Heart left ventricle (tissue), 16 donors: ENCODE measurements around the gene CBFA2T3. TPM values are rescaled to one million over a fixed set of nuclear protein-coding genes. Genes with fewer than 3 reads are reported as not detected.

Source experiments
- ATAC-seq, 4 donors: fragments of 200-7000 bp; cut with Tn5 transposase; one replicate each; pipeline ENCODE4 v1.9.1; 2020 to 2022; ENCODE audit warnings: moderate library complexity in 4 of 4, mild to moderate bottlenecking in 3 of 4, moderate number of reproducible peaks in 1 of 4
- DNase-seq, 5 donors: peaks; one replicate each; pipeline ENCODE4 v3.0.0-alpha.2; 2020
- H3K27ac ChIP-seq, 12 donors: fragments of 200-600 bp; sonication (generic) in 4 of 12; one replicate each; pipeline versions ENCODE4 v1.5.0 to v1.8.0; 2016 to 2022; ENCODE audit warnings: mild to moderate bottlenecking in 2 of 12
- H3K27me3 ChIP-seq, 9 donors: fragments of 200-600 bp; sonication (generic) in 2 of 9; one replicate each; pipeline versions ENCODE4 v1.5.1 to v1.8.0; 2016 to 2022; ENCODE audit warnings: mild to moderate bottlenecking in 3 of 9
- H3K36me3 ChIP-seq, 9 donors: fragments of 200-600 bp; sonication (generic) in 2 of 9; one replicate each; pipeline versions ENCODE4 v1.5.0 to v1.8.0; 2018 to 2022; ENCODE audit warnings: mild to moderate bottlenecking in 2 of 9
- H3K4me1 ChIP-seq, 12 donors: fragments of 200-600 bp; sonication (generic) in 4 of 12; one replicate each; pipeline versions ENCODE4 v1.5.0 to v1.8.0; 2016 to 2022; ENCODE audit warnings: mild to moderate bottlenecking in 3 of 12
- H3K4me3 ChIP-seq, 12 donors: fragments of 200-600 bp; sonication (generic) in 4 of 12; one replicate each; pipeline versions ENCODE4 v1.5.0 to v1.8.0; 2017 to 2022; ENCODE audit warnings: mild to moderate bottlenecking in 9 of 12, moderate library complexity in 4 of 12
- H3K9me3 ChIP-seq, 12 donors: fragments of 200-600 bp; sonication (generic) in 4 of 12; one replicate each; pipeline versions ENCODE4 v1.5.0 to v1.8.0; 2016 to 2022; ENCODE audit warnings: mild to moderate bottlenecking in 1 of 12
- POLR2A ChIP-seq, 2 donors: fragments of 450-650 bp; IDR thresholded peaks; one replicate each; pipeline ENCODE4 v1.6.1; 2017; ENCODE audit warnings: antibody characterized with exemption in 2 of 2, mild to moderate bottlenecking in 2 of 2, moderate library complexity in 2 of 2
- WGBS, 4 donors: extraction: QIAGEN DNeasy Blood & Tissue Kit in 2 of 4; methylation state at CpG; one replicate each; pipeline versions ENCODE4 v1.1.5 to v1.1.7; 2013 to 2018; 5-methylcytosine and 5-hydroxymethylcytosine counted together
- intact Hi-C, 10 donors: fragments of 100-400 bp; cut with DNase I; formaldehyde crosslinking; loops; one replicate each; pipeline versions ENCODE4 v1.11.1 to v1.14.2; 2022
- polyA plus RNA-seq, 2 donors: library from polyadenylated mRNA; stranded (reverse); fragments of 200-250 nt; gene quantifications; one replicate each; pipeline ENCODE4 v1.2.3, GENCODE V29; 2013
- total RNA-seq, 9 donors: library from RNA; depleted of rRNA in 2 of 9; stranded (reverse); fragments of >200 nt in 2 of 9; fragmentation: NEBNext Ultra II Directional in 3 of 9; extraction: Animal tissue kit (Norgen Biotek cat#: 25700) in 3 of 9; gene quantifications; one replicate each; pipeline versions ENCODE4 v1.1.0 to v1.2.4, GENCODE V29; 2016 to 2023
- TF ChIP-seq, protein P1 (sequence below), 12 donors: fragments of 200-600 bp; sonication (generic) in 4 of 12; IDR thresholded peaks; one replicate each; pipeline versions ENCODE4 v1.5.0 to v1.8.0; 2018 to 2022; ENCODE audit warnings: antibody characterized with exemption in 12 of 12, mild to moderate bottlenecking in 5 of 12
- donor health status: ischemic (EF 13 %, LVEDD 7.1; RV severe dilation, severe dysfunction).
- donor health status: healthy with polysubstance abuse.
- donor health status: DM: no; HTN: yes; CAD: no.
- donor health status: DM: no; HTN: no; CAD: no.
- donor health status: ischemic (EF 25% LVEDD 6.9; RV normal size, moderate dysfunction).
- donor health status: ischemic (EF 25% LVEDD 5.7; RV mildly dilated, moderate dysfunction).
- donor health status: healthy.
- donor health status: DM: yes; HTN: yes; CAD: no.
- donor health status: ischemic (EF 35%, LVEDD 5.7; RV mildly dilated, moderate dysfunction).
- donor health status: nonischemic (EF 11% LVEDD 7.7; RV severe dilation, severe dysfunction).
- donor health status: DM: yes; HTN: yes; CAD: no.
- donor health status: PGD.
- donor health status: ischemic (EF 29% LVEDD 5.4; RV normal size, mild dysfunction).
- donor health status: nonischemic (EF 23%, LVEDD 6.1; RV moderate dilation, normal function).

CBFA2T3 gene
- total and polyA plus RNA-seq, 11 donors = 5.0 to 12.0 (median 5.8) TPM

DNA sequence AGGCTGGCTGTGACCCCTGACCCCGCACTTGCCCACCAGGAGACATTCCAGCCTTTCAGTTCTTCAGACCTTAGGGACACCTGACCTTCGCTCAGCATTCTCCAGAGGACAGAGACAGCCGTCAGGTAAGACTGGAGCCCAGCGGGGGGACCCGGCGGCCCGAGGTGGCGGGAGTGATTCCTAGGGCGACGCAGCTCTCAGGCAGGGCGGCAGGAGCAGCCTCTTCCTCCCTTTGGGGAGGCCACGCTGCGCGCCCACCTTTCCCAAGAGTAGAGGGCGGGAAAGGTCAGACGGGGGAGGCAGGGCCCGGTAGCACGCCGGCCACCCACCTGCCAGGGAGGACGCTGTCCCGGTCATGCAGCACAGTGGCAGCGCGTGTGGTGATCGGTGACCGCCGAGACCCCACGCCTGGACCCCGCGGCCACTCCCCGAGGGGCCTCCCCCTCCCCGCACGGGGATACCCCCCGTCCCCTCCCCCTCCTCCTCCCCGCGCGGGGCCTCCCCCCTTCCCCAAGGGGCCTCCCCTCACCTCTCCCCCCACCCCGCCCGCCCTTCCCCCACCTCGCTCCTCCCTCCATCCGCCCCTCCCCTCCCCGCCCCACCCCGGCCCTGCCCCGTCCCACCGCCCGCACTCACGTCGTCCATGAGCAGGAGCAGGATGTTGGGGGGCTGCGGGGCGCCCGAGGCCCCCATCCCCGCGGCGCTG, 120.7 kb downstream of the CBFA2T3 start:
- DNase-seq (peak in 2 of 5 donors; percentile 36 to 54), ATAC-seq (peak in 2 of 4 donors; percentile 7 to 56)

DNA sequence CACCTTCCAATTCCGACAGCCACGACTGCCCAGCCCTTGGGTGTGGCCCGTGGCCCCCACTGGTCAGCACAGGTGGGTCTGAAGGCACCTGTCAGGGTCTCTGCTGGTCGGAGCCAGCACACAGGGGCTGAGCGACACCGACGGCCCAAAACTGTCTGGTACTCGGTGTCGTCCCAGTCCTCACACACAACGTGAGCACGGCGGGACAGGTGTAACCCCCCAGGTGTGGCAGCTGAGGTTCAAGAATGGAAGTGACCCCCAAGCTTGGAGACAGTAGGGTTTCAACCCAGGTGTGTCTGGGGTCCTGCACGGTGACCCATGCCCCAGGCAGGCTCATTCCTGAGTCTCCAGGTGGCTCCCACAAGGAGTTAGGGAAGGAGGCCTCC, 121.3 kb downstream of the CBFA2T3 start:
- H3K9me3 ChIP-seq = no peaks in the 10 kb centered on the region
- peaks cover 0 to 27% (median 21%) of the 10 kb centered on the region in 9 donors for H3K36me3 ChIP-seq
- no peaks in the 10 kb centered on the region for H3K27me3 ChIP-seq
- peak overlapping the region in 10 of 12 donors; percentile 70 to 98 (median 91) for H3K4me3 ChIP-seq
- no peak for TF ChIP-seq POLR2A (IDR thresholded peaks at IDR 0.05)
- TF ChIP-seq, protein P1, sequence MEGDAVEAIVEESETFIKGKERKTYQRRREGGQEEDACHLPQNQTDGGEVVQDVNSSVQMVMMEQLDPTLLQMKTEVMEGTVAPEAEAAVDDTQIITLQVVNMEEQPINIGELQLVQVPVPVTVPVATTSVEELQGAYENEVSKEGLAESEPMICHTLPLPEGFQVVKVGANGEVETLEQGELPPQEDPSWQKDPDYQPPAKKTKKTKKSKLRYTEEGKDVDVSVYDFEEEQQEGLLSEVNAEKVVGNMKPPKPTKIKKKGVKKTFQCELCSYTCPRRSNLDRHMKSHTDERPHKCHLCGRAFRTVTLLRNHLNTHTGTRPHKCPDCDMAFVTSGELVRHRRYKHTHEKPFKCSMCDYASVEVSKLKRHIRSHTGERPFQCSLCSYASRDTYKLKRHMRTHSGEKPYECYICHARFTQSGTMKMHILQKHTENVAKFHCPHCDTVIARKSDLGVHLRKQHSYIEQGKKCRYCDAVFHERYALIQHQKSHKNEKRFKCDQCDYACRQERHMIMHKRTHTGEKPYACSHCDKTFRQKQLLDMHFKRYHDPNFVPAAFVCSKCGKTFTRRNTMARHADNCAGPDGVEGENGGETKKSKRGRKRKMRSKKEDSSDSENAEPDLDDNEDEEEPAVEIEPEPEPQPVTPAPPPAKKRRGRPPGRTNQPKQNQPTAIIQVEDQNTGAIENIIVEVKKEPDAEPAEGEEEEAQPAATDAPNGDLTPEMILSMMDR (IDR thresholded peaks at IDR 0.05) = no peak
- intact Hi-C loops = loop anchor here in 3 of 10 donors (2.0 to 10.0 kb wide), 5 partner anchors 31 to 362 kb away; partner anchors contain the start of genes ZNF778 (in 2 of the 3) and APRT (in 1 of the 3)
- DNase-seq (no peak), ATAC-seq (no peak)
- peaks cover 0 to 52% (median 21%) of the 10 kb centered on the region in 12 donors for H3K4me1 ChIP-seq
- WGBS, 4 donors = 80 to 93% (median 90%) methylated on average over 13 of the region's 13 CpGs
- H3K27ac ChIP-seq = peak overlapping the region in 4 of 12 donors; percentile 75 to 86 (median 81)

More for the DNA sequence above, 120.7 kb downstream of the CBFA2T3 start:
- Histone ChIP-seq H3K27me3 (no peaks in the 10 kb centered on the region), H3K36me3 (peaks cover 0 to 29% (median 27%) of the 10 kb centered on the region in 9 donors), H3K4me1 (peaks cover 0 to 52% (median 21%) of the 10 kb centered on the region in 12 donors), H3K27ac (peak overlapping the region in 11 of 12 donors; percentile 53 to 86 (median 81)), H3K9me3 (no peaks in the 10 kb centered on the region), H3K4me3 (peak overlapping the region; percentile 63 to 98 (median 90))
- intact Hi-C loops = loop anchor here in 3 of 10 donors (2.0 to 10.0 kb wide), 5 partner anchors 31 to 361 kb away; partner anchors contain the start of genes ZNF778 (in 2 of the 3) and APRT (in 1 of the 3)
- WGBS, 4 donors = 13 to 24% (median 16%) methylated on average over 5 to 51 of the region's 53 CpGs
- TF ChIP-seq, protein P1 (IDR thresholded peaks at IDR 0.05) = no peak
- no peak for TF ChIP-seq POLR2A (IDR thresholded peaks at IDR 0.05)

DNA sequence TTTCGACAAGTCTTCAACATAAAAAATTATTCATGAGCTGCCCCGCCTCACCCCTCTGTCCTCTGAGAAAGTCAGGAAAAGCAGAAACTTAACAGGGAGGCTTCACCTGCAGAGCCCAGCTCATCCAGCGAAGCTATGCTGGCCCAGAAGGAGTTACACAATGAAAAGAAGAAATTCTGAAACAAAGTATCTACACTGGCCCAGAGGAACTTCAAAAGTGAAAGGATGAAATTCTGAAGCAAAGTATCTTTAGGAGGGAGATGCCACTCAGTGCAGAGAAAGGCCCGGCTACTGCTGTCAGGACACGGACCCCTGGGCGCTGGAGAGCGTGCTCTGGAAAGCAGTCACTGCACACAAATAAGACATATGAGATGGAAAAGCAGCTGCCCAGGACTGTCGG, 121.8 kb downstream of the CBFA2T3 start:
- H3K4me1 ChIP-seq = peaks cover 0 to 52% (median 21%) of the 10 kb centered on the region in 12 donors
- H3K4me3 ChIP-seq = peak overlapping the region in 1 of 12 donors; percentile 73
- WGBS, 4 donors = 88 to 92% (median 91%) methylated on average over 8 of the region's 8 CpGs
- no peak for TF ChIP-seq POLR2A (IDR thresholded peaks at IDR 0.05)
- TF ChIP-seq, protein P1 (IDR thresholded peaks at IDR 0.05) = no peak
- peak overlapping the region in 1 of 12 donors; percentile 75 for H3K27ac ChIP-seq
- H3K27me3 ChIP-seq = no peaks in the 10 kb centered on the region
- H3K36me3 ChIP-seq = peaks cover 0 to 27% (median 16%) of the 10 kb centered on the region in 9 donors
- intact Hi-C loops = loop anchor here in 3 of 10 donors (5.0 to 10.0 kb wide), 3 partner anchors 43 to 362 kb away; partner anchors contain the start of genes ZNF778 (in 2 of the 3) and APRT (in 1 of the 3)
- DNase-seq = no peak
- no peak for ATAC-seq
- no peaks in the 10 kb centered on the region for H3K9me3 ChIP-seq
